IMR-90 (cell line): Measurements from ENCODE around the gene CDC14A. TPM values are rescaled to one million over a fixed set of nuclear protein-coding genes. Genes with fewer than 3 reads are reported as not detected.
A peak's percentile ranks its signal among the peaks of the same experiment; 100 is the strongest.

Experiments used
- ATAC-seq: fragments of 200-7000 bp; cut with Tn5 transposase; 2 replicates; pipeline ENCODE4 v1.9.1; 2020; ENCODE audit warnings: low read depth, mild to moderate bottlenecking, moderate library complexity
- BruUV-seq: library from RNA; stranded (reverse); fragments of 400-500 nt; replicated peaks from 2 replicates; lab custom pipeline; 2021; lab: Mats Ljungman, UMichigan
- CTCF ChIA-PET: fragments of 300-600 bp; formaldehyde crosslinking; extraction: SDS; loops from one replicate; lab custom pipeline; 2021; ENCODE audit warnings: antibody characterized with exemption; lab: Yijun Ruan, JAX
- POLR2A ChIA-PET: fragments of 300-600 bp; sonication (Branson Sonifier 250); formaldehyde crosslinking; loops from one replicate; lab custom pipeline; 2022; ENCODE audit warnings: antibody characterized with exemption; ENCODE audit not compliant: unreplicated experiment; lab: Charles Lee
- DNase-seq: peaks from one replicate; pipeline ENCODE4 v3.0.0; 2013
- H2AFZ ChIP-seq: replicated peaks from 2 replicates; pipeline ENCODE3; 2013; ENCODE audit warnings: low read length, mild to moderate bottlenecking; ENCODE audit not compliant: poor library complexity
- H2AK5ac ChIP-seq: 2 replicates; pipeline ENCODE4 v1.6.1; 2013; ENCODE audit warnings: low read depth, low read length, inconsistent platforms
- H2AK9ac ChIP-seq: replicated peaks from 2 replicates; pipeline ENCODE3; 2013; ENCODE audit warnings: mild to moderate bottlenecking, low read depth, low read length, moderate library complexity; ENCODE audit not compliant: poor library complexity
- H2BK120ac ChIP-seq: 2 replicates; pipeline ENCODE4 v1.6.1; 2013; ENCODE audit warnings: low read depth, low read length, inconsistent platforms
- H2BK15ac ChIP-seq: 3 replicates; pipeline ENCODE4 v1.6.1; 2013; ENCODE audit warnings: low read depth, low read length, inconsistent platforms
- H2BK20ac ChIP-seq: 2 replicates; pipeline ENCODE4 v1.6.1; 2013; ENCODE audit warnings: low read depth, mild to moderate bottlenecking, inconsistent platforms, low read length, moderate library complexity
- H2BK5ac ChIP-seq: 2 replicates; pipeline ENCODE4 v1.6.1; 2013; ENCODE audit warnings: mild to moderate bottlenecking, low read depth, low read length, inconsistent platforms; ENCODE audit not compliant: poor library complexity, severe bottlenecking
- H3K14ac ChIP-seq: replicated peaks from 2 replicates; pipeline ENCODE4 v1.6.1; 2013; ENCODE audit warnings: low read depth, low read length, inconsistent platforms
- H3K18ac ChIP-seq: 2 replicates; pipeline ENCODE4 v1.6.1; 2013; ENCODE audit warnings: low read depth, low read length, control low read depth
- H3K23ac ChIP-seq: 2 replicates; pipeline ENCODE4 v1.6.1; 2013; ENCODE audit warnings: low read depth, low read length, inconsistent platforms
- H3K27ac ChIP-seq: 2 replicates; pipeline ENCODE4 v1.5.1; 2013; ENCODE audit warnings: mild to moderate bottlenecking, control low read depth, low read length; ENCODE audit not compliant: insufficient read depth
- H3K27me3 ChIP-seq: 2 replicates; pipeline ENCODE4 v1.6.1; 2013; ENCODE audit warnings: low read length; ENCODE audit not compliant: control insufficient read depth, insufficient read depth
- H3K36me3 ChIP-seq: 2 replicates; pipeline ENCODE4 v1.6.1; 2013; ENCODE audit warnings: low read length, mixed read lengths; ENCODE audit not compliant: control insufficient read depth, insufficient read depth
- H3K4ac ChIP-seq: 2 replicates; pipeline ENCODE4 v1.6.1; 2013; ENCODE audit warnings: low read depth, low read length, inconsistent platforms
- H3K4me1 ChIP-seq: 2 replicates; pipeline ENCODE4 v1.6.1; 2013; ENCODE audit warnings: low read length, mixed read lengths; ENCODE audit not compliant: control insufficient read depth, insufficient read depth
- H3K4me2 ChIP-seq: 2 replicates; pipeline ENCODE4 v1.6.1; 2013; ENCODE audit warnings: low read depth, mild to moderate bottlenecking, control low read depth, low read length, moderate library complexity
- H3K4me3 ChIP-seq: 2 replicates; pipeline ENCODE4 v1.5.1; 2013; ENCODE audit warnings: low read depth, mild to moderate bottlenecking, control low read depth, low read length, moderate library complexity; ENCODE audit not compliant: insufficient read depth
- H3K56ac ChIP-seq: 2 replicates; pipeline ENCODE4 v1.6.1; 2013; ENCODE audit warnings: low read length, inconsistent platforms; ENCODE audit not compliant: insufficient read depth; ENCODE audit errors: extremely low read depth
- H3K79me1 ChIP-seq, 2 experiments: 2 replicates each; pipeline ENCODE4 v1.6.1; 2013; ENCODE audit warnings: low read length in 2 of 2, inconsistent platforms in 1 of 2, low read depth in 1 of 2
- H3K9ac ChIP-seq: 2 replicates; pipeline ENCODE4 v1.6.1; 2013; ENCODE audit warnings: low read depth, low read length, control low read depth
- H3K9me1 ChIP-seq: 2 replicates; pipeline ENCODE4 v1.6.1; 2013; ENCODE audit warnings: low read length, inconsistent platforms; ENCODE audit not compliant: insufficient read depth
- H3K9me3 ChIP-seq: 2 replicates; pipeline ENCODE4 v1.6.1; 2013; ENCODE audit warnings: low read length; ENCODE audit not compliant: control insufficient read depth, insufficient read depth
- H4K20me1 ChIP-seq: 2 replicates; pipeline ENCODE4 v1.6.1; 2013; ENCODE audit warnings: low read length, inconsistent platforms; ENCODE audit not compliant: insufficient read depth
- H4K5ac ChIP-seq: 2 replicates; pipeline ENCODE4 v1.6.1; 2013; ENCODE audit warnings: mild to moderate bottlenecking, low read depth, low read length, control low read depth
- H4K8ac ChIP-seq, 2 experiments: 2 replicates each; pipeline ENCODE4 v1.6.1; 2013; ENCODE audit warnings: low read depth in 2 of 2, low read length in 2 of 2, control low read depth in 1 of 2, inconsistent platforms in 1 of 2
- H4K91ac ChIP-seq: 2 replicates; pipeline ENCODE4 v1.6.1; 2013; ENCODE audit warnings: low read depth, low read length, inconsistent platforms; ENCODE audit not compliant: insufficient read depth
- CHD1 ChIP-seq: IDR thresholded peaks from 2 replicates; pipeline ENCODE4 v1.6.1; 2012; ENCODE audit warnings: low read depth, low read length, improper control_type of control experiment
- MAFK ChIP-seq: IDR thresholded peaks from 2 replicates; pipeline ENCODE4 v1.6.1; 2012; ENCODE audit warnings: low read depth, low read length, improper control_type of control experiment
- MXI1 ChIP-seq: IDR thresholded peaks from 2 replicates; pipeline ENCODE4 v1.6.1; 2012; ENCODE audit warnings: low read depth, mild to moderate bottlenecking, low read length, moderate library complexity, borderline replicate concordance
- RCOR1 ChIP-seq: IDR thresholded peaks from 2 replicates; pipeline ENCODE4 v1.6.1; 2012; ENCODE audit warnings: mild to moderate bottlenecking, low read length, improper control_type of control experiment; ENCODE audit not compliant: insufficient replicate concordance
- WGBS, 2 experiments: methylation state at CpG; one replicate each; pipeline versions ENCODE4 v1.1.5 to v1.1.7; 2013; ENCODE audit warnings: missing lambda C conversion rate in 2 of 2; ENCODE audit not compliant: insufficient read length in 1 of 2; ENCODE audit errors: extremely low coverage in 2 of 2; 5-methylcytosine and 5-hydroxymethylcytosine counted together
- dilution Hi-C: fragments of 300-500 bp; cut with HindIII; formaldehyde crosslinking; loops from one replicate; pipeline ENCODE4 v1.14.3; 2018; ENCODE audit warnings: low sequenced_read_pairs; ENCODE audit not compliant: unreplicated experiment
- in situ Hi-C: fragments of 300-500 bp; cut with MboI; formaldehyde crosslinking; loops from 3 replicates; pipeline ENCODE4 v1.14.3; 2019; ENCODE audit warnings: low sequenced_read_pairs, inconsistent platforms, mixed read lengths
- intact Hi-C: fragments of 100-400 bp; cut with micrococcal nuclease; formaldehyde crosslinking; loops from 2 replicates; pipeline ENCODE4 v1.10.0; 2022
- polyA plus RNA-seq, 3 experiments: library from polyadenylated mRNA; depleted of rRNA; stranded (reverse); fragments of >200 nt; gene quantifications; 2 replicates each; pipeline ENCODE4 v1.2.3, GENCODE V29; 2012; ENCODE audit warnings: low replicate concordance in 1 of 3
- total RNA-seq: library from RNA; depleted of rRNA; stranded (reverse); fragments of >200 nt; gene quantifications from 2 replicates; pipeline ENCODE4 v1.2.3, GENCODE V29; 2012
- TF ChIP-seq, protein P1 (sequence below): fragments of 150-350 bp; IDR thresholded peaks from 2 replicates; pipeline ENCODE4 v1.6.1; 2016; ENCODE audit warnings: low read depth, mild to moderate bottlenecking, low read length, moderate library complexity, borderline replicate concordance

Gene CDC14A
- total and polyA plus RNA-seq, 2 of the 4 experiments (the other 2 are of a cell fraction), result 1.7 to 3.0 TPM

DNA sequence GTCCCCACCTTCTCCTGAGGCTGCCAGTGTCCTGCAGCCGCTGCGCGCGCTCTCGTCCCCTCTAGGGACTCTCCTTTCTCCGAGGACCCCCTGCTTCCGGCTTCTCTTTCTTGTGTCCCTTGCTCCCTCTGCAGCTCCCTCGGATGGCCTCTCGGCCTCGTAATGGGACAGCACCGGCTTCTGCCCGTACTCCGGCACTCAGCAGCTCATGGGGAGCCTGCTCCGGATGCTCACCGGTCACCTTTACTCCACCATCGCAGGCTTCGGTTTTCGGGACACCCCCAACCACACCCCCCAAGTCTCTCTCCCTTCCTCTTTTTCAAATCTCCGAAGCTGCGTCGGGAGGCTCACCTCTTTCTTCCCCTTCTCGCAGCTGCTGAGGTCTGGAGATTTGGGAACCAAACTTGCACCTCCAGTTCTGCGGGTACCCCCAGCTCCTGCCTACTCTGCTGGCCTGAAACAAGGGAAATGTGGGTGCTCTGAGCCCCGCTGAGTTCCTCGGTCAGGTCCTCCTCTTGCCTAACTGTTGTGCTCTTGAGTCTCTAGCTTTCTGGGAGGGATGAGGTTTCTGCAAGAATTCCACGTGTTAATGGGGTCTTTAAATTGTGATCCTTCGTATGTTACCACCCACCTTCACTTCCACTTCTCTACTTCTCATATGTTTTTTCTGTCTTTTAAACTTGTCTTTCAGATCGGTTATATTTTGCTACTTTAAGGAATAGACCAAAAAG is 930 bp downstream of the CDC14A start (continued):
- TF ChIP-seq, protein P1, sequence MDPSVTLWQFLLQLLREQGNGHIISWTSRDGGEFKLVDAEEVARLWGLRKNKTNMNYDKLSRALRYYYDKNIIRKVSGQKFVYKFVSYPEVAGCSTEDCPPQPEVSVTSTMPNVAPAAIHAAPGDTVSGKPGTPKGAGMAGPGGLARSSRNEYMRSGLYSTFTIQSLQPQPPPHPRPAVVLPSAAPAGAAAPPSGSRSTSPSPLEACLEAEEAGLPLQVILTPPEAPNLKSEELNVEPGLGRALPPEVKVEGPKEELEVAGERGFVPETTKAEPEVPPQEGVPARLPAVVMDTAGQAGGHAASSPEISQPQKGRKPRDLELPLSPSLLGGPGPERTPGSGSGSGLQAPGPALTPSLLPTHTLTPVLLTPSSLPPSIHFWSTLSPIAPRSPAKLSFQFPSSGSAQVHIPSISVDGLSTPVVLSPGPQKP, result no peak

DNA sequence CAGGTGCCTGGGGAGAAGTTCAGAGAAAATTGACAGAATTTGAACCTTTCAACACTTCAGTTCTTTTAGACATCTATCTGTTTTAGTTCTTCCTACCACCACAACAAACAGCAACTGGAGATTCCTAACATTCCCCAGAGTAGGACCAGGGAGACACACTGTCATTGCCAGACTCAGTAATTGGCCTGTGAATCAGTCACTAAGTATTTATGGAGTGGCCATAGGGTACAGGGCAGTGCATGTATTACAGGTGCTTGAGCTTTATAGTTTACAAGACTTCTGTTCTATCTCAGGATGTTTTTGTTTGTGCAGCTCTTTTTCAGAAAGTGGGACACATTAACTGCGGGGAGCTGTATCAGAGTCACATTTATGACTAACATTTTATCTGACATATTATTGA is 1.7 kb downstream of the CDC14A start:
- H2AK9ac ChIP-seq, result no peak overlapping the region
- H3K56ac ChIP-seq, result no peak overlapping the region
- in situ Hi-C loops, result no loop called here
- TF ChIP-seq CHD1, result no peak
- TF ChIP-seq MXI1, result no peak
- no peak for TF ChIP-seq RCOR1
- no peak for TF ChIP-seq MAFK
- peaks cover 10 to 29% of the 10 kb centered on the region in 2 experiments for H3K79me1 ChIP-seq
- no peak overlapping the region for H2AFZ ChIP-seq
- no peak overlapping the region for H3K14ac ChIP-seq
- peaks cover 4% of the 10 kb centered on the region for H3K9me1 ChIP-seq
- no peak overlapping the region for H2BK15ac ChIP-seq
- H4K91ac ChIP-seq, result no peak overlapping the region
- intact Hi-C loops, result loop anchor here (5.0 to 10.0 kb wide), 3 partner anchors 87 to 549 kb away; partner anchors contain the start of gene RTCA
- no CpG with 5 or more reads among the region's 1 CpG for WGBS, 2 experiments
- peak; percentile 14 for DNase-seq
- no peak overlapping the region for H2AK5ac ChIP-seq
- no peak overlapping the region for H3K27ac ChIP-seq
- no TSS peak for BruUV-seq
- ATAC-seq, result no peak
- H3K4ac ChIP-seq, result no peak overlapping the region
- no peak overlapping the region for H2BK5ac ChIP-seq
- no peak overlapping the region for H4K8ac ChIP-seq
- no peak overlapping the region for H3K9ac ChIP-seq
- no peak overlapping the region for H3K18ac ChIP-seq
- H3K4me3 ChIP-seq, result peak overlapping the region; percentile 86; the same call in 1 of the 2 replicates
- POLR2A ChIA-PET, result interaction anchor here (0.5 kb wide), 1 partner anchor 15 kb away, joined by 6 read pairs; no protein-coding TSS in a partner anchor
- H3K36me3 ChIP-seq, result no peaks in the 10 kb centered on the region; the same call in 1 of the 2 replicates
- no peak overlapping the region for H4K5ac ChIP-seq
- CTCF ChIA-PET, result interaction anchor here (1.9 kb wide), 1 partner anchor 105 kb away, joined by 6 read pairs; no protein-coding TSS in a partner anchor
- no peak overlapping the region for H2BK120ac ChIP-seq
- 0 out of 2 replicates have a peak, but pooled peaks cover 5% of the 10 kb centered on the region for H4K20me1 ChIP-seq
- dilution Hi-C loops, result no loop called here
- H3K23ac ChIP-seq, result no peak overlapping the region
- peaks cover 4% of the 10 kb centered on the region; the same call in 1 of the 2 replicates for H3K4me1 ChIP-seq
- no peak overlapping the region for H2BK20ac ChIP-seq
- H3K27me3 ChIP-seq, result no peaks in the 10 kb centered on the region
- peak overlapping the region; percentile 98; the same call in 1 of the 2 replicates for H3K4me2 ChIP-seq
- no peaks in the 10 kb centered on the region for H3K9me3 ChIP-seq
